Fibroblast of pulmonary artery (primary cell): ENCODE data around the gene HDAC4.

ENCODE experiments used
- DNase-seq: peaks from one replicate; pipeline ENCODE4 v3.0.0-alpha.2; 2010; ENCODE audit warnings: low read depth
- H3K4me3 ChIP-seq: replicated peaks from 2 replicates; pipeline ENCODE4 v1.5.1; 2011; ENCODE audit warnings: low read depth, mild to moderate bottlenecking, control low read depth, low read length, moderate library complexity
- CTCF ChIP-seq: IDR thresholded peaks from 2 replicates; pipeline ENCODE4 v1.5.1; 2011; ENCODE audit warnings: mild to moderate bottlenecking, control low read depth, low read length, inconsistent platforms; ENCODE audit errors: missing control alignments

Gene HDAC4

GRCh38 chr2:239053801-239054503 is 346.9 kb downstream of the HDAC4 start:
- no peak overlapping the region for H3K4me3 ChIP-seq
- TF ChIP-seq CTCF, result no peak
- DNase-seq, result no peak

- no peak for DNase-seq
- no peak for TF ChIP-seq CTCF
- H3K4me3 ChIP-seq, result no peak overlapping the region
These were observed 347.8 kb downstream of the HDAC4 start for GRCh38 chr2:239052798-239053665.

GRCh38 chr2:239051891-239052445 is 348.9 kb downstream of the HDAC4 start:
- H3K4me3 ChIP-seq, result no peak overlapping the region
- TF ChIP-seq CTCF, result no peak
- no peak for DNase-seq

- no peak for TF ChIP-seq CTCF
- DNase-seq, result no peak
- no peak overlapping the region for H3K4me3 ChIP-seq
These were observed 350.6 kb downstream of the HDAC4 start for GRCh38 chr2:239050252-239050649.

GRCh38 chr2:239049421-239050251 is 351.2 kb downstream of the HDAC4 start:
- H3K4me3 ChIP-seq, result no peak overlapping the region
- DNase-seq, result peak; percentile 24
- TF ChIP-seq CTCF, result no peak

GRCh38 chr2:239048736-239049135 is 352.1 kb downstream of the HDAC4 start:
- TF ChIP-seq CTCF, result no peak
- no peak for DNase-seq
- no peak overlapping the region for H3K4me3 ChIP-seq
